HEK293 (cell line): ENCODE results near the gene DNAI1.

ENCODE experiments used
- KLF1 ChIP-seq: fragments of 450-650 bp; formaldehyde crosslinking; IDR thresholded peaks from 2 replicates; pipeline ENCODE4 v1.5.1; 2016; ENCODE audit warnings: missing biosample characterization, missing genetic modification characterization
- MYNN ChIP-seq: fragments of 450-650 bp; formaldehyde crosslinking; IDR thresholded peaks from 2 replicates; pipeline ENCODE4 v1.5.1; 2016; ENCODE audit warnings: missing biosample characterization, missing genetic modification characterization, borderline replicate concordance
- TCF7L2 ChIP-seq: IDR thresholded peaks from 2 replicates; pipeline ENCODE4 v1.6.1; 2011; ENCODE audit warnings: low read depth, mild to moderate bottlenecking, inconsistent platforms, low read length, moderate library complexity, borderline replicate concordance
- YY1 ChIP-seq: fragments of 450-650 bp; formaldehyde crosslinking; IDR thresholded peaks from 2 replicates; pipeline ENCODE4 v1.5.1; 2018; ENCODE audit warnings: missing biosample characterization, missing genetic modification characterization
- ZBTB8A ChIP-seq: fragments of 450-650 bp; formaldehyde crosslinking; IDR thresholded peaks from 2 replicates; pipeline ENCODE4 v1.5.1; 2016; ENCODE audit warnings: missing biosample characterization, missing genetic modification characterization
- ZNF175 ChIP-seq: fragments of 450-650 bp; formaldehyde crosslinking; IDR thresholded peaks from 2 replicates; pipeline ENCODE4 v1.5.1; 2016; ENCODE audit warnings: missing biosample characterization, missing genetic modification characterization
- ZNF221 ChIP-seq: fragments of 450-650 bp; formaldehyde crosslinking; IDR thresholded peaks from 2 replicates; pipeline ENCODE4 v1.5.1; 2017; ENCODE audit warnings: missing biosample characterization, missing genetic modification characterization, borderline replicate concordance
- ZNF223 ChIP-seq: fragments of 450-650 bp; formaldehyde crosslinking; IDR thresholded peaks from 2 replicates; pipeline ENCODE4 v1.5.1; 2016; ENCODE audit warnings: missing biosample characterization, missing genetic modification characterization
- ZNF600 ChIP-seq: fragments of 450-650 bp; formaldehyde crosslinking; IDR thresholded peaks from 2 replicates; pipeline ENCODE4 v1.5.1; 2016; ENCODE audit warnings: missing biosample characterization, missing genetic modification characterization
- TF ChIP-seq, protein P1 (sequence below): fragments of 450-650 bp; formaldehyde crosslinking; IDR thresholded peaks from 2 replicates; pipeline ENCODE4 v1.5.1; 2016; ENCODE audit warnings: missing biosample characterization, missing genetic modification characterization

GRCh38 chr9:34446951-34447350, 11.7 kb upstream of the DNAI1 start:
- no peak for TF ChIP-seq ZNF175
- TF ChIP-seq, protein P1, sequence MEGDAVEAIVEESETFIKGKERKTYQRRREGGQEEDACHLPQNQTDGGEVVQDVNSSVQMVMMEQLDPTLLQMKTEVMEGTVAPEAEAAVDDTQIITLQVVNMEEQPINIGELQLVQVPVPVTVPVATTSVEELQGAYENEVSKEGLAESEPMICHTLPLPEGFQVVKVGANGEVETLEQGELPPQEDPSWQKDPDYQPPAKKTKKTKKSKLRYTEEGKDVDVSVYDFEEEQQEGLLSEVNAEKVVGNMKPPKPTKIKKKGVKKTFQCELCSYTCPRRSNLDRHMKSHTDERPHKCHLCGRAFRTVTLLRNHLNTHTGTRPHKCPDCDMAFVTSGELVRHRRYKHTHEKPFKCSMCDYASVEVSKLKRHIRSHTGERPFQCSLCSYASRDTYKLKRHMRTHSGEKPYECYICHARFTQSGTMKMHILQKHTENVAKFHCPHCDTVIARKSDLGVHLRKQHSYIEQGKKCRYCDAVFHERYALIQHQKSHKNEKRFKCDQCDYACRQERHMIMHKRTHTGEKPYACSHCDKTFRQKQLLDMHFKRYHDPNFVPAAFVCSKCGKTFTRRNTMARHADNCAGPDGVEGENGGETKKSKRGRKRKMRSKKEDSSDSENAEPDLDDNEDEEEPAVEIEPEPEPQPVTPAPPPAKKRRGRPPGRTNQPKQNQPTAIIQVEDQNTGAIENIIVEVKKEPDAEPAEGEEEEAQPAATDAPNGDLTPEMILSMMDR (tag by site-specific recombination) = no peak
- no peak for TF ChIP-seq MYNN (tag by site-specific recombination)
- TF ChIP-seq ZNF221 (tag by site-specific recombination) = no peak
- TF ChIP-seq YY1 = no peak
- TF ChIP-seq ZNF600 (tag by site-specific recombination) = no peak
- no peak for TF ChIP-seq ZNF223 (tag by site-specific recombination)
- TF ChIP-seq TCF7L2 = no peak
- TF ChIP-seq ZBTB8A = no peak
- TF ChIP-seq KLF1 (tag by site-specific recombination) = no peak
